H9 (cell line): ENCODE measurements around the gene FRMD4B. TPM values are rescaled to one million over a fixed set of nuclear protein-coding genes. Genes with fewer than 3 reads are reported as not detected.

Experiments
- DNase-seq: peaks from one replicate; pipeline ENCODE4 v3.0.0-alpha.2; 2017
- H2AFZ ChIP-seq: one replicate; pipeline ENCODE4 v1.6.1; 2013; ENCODE audit warnings: mild to moderate bottlenecking, low read length, control low read depth, moderate library complexity
- H2AK5ac ChIP-seq: 2 replicates; pipeline ENCODE4 v1.6.1; 2013; ENCODE audit warnings: low read length, control low read depth, mixed read lengths; ENCODE audit not compliant: insufficient read length
- H2BK120ac ChIP-seq: one replicate; pipeline ENCODE4 v1.6.1; 2013; ENCODE audit warnings: low read depth, mild to moderate bottlenecking, low read length, control low read depth, inconsistent platforms; ENCODE audit not compliant: poor library complexity, severe bottlenecking
- H2BK12ac ChIP-seq: 2 replicates; pipeline ENCODE4 v1.6.1; 2013; ENCODE audit warnings: low read length, control low read depth, mixed read lengths, low read depth; ENCODE audit not compliant: insufficient read length
- H2BK15ac ChIP-seq: 2 replicates; pipeline ENCODE4 v1.6.1; 2013; ENCODE audit warnings: low read depth, low read length, control low read depth
- H2BK20ac ChIP-seq: one replicate; pipeline ENCODE4 v1.6.1; 2013; ENCODE audit warnings: low read depth, mild to moderate bottlenecking, low read length, control low read depth, inconsistent platforms; ENCODE audit not compliant: poor library complexity, severe bottlenecking
- H2BK5ac ChIP-seq: 2 replicates; pipeline ENCODE4 v1.6.1; 2013; ENCODE audit warnings: low read length, control low read depth, mixed read lengths; ENCODE audit not compliant: insufficient read length
- H3K14ac ChIP-seq: 2 replicates; pipeline ENCODE4 v1.6.1; 2013; ENCODE audit warnings: low read length, control low read depth; ENCODE audit not compliant: insufficient read depth
- H3K18ac ChIP-seq: 2 replicates; pipeline ENCODE4 v1.6.1; 2013; ENCODE audit warnings: low read depth, mild to moderate bottlenecking, mixed read lengths, low read length, control low read depth; ENCODE audit not compliant: insufficient read length
- H3K23ac ChIP-seq: 2 replicates; pipeline ENCODE4 v1.6.1; 2013; ENCODE audit warnings: low read length, control low read depth, mixed read lengths, low read depth; ENCODE audit not compliant: insufficient read length
- H3K23me2 ChIP-seq: 2 replicates; pipeline ENCODE4 v1.6.1; 2013; ENCODE audit warnings: low read depth, mild to moderate bottlenecking, mixed read lengths, low read length, control low read depth; ENCODE audit not compliant: insufficient read length, poor library complexity, severe bottlenecking
- H3K27ac ChIP-seq: 2 replicates; pipeline ENCODE4 v1.5.1; 2013; ENCODE audit warnings: low read length, control low read depth, mixed read lengths, low read depth; ENCODE audit not compliant: insufficient read length
- H3K27me3 ChIP-seq: 2 replicates; pipeline ENCODE4 v1.6.1; 2013; ENCODE audit warnings: low read length, control low read depth, inconsistent platforms; ENCODE audit not compliant: insufficient read depth
- H3K4ac ChIP-seq: 2 replicates; pipeline ENCODE4 v1.6.1; 2013; ENCODE audit warnings: low read depth, mild to moderate bottlenecking, control low read depth, inconsistent platforms, low read length, moderate library complexity
- H3K4me1 ChIP-seq: 2 replicates; pipeline ENCODE4 v1.6.1; 2013; ENCODE audit warnings: low read length, control low read depth, inconsistent platforms; ENCODE audit not compliant: insufficient read depth
- H3K4me2 ChIP-seq: 2 replicates; pipeline ENCODE4 v1.6.1; 2013; ENCODE audit warnings: low read length, control low read depth, mixed read lengths; ENCODE audit not compliant: insufficient read length, insufficient read depth
- H3K56ac ChIP-seq: 2 replicates; pipeline ENCODE4 v1.6.1; 2013; ENCODE audit warnings: low read depth, mild to moderate bottlenecking, mixed read lengths, low read length, control low read depth; ENCODE audit not compliant: insufficient read length
- H3K79me1 ChIP-seq: 2 replicates; pipeline ENCODE4 v1.6.1; 2013; ENCODE audit warnings: low read depth, mild to moderate bottlenecking, moderate library complexity, low read length, control low read depth, inconsistent platforms; ENCODE audit not compliant: insufficient read depth, poor library complexity, severe bottlenecking
- H3K79me2 ChIP-seq: 2 replicates; pipeline ENCODE4 v1.6.1; 2013; ENCODE audit warnings: low read length, control low read depth, inconsistent platforms; ENCODE audit not compliant: insufficient read depth
- H3K9ac ChIP-seq: 2 replicates; pipeline ENCODE4 v1.6.1; 2013; ENCODE audit warnings: low read length, control low read depth, mixed read lengths; ENCODE audit not compliant: insufficient read length; ENCODE audit errors: extremely low read depth
- H3K9me3 ChIP-seq: one replicate; pipeline ENCODE4 v1.6.1; 2013; ENCODE audit warnings: low read depth, low read length, inconsistent platforms; ENCODE audit not compliant: control insufficient read depth
- H3T11ph ChIP-seq: one replicate; pipeline ENCODE4 v1.6.1; 2013; ENCODE audit warnings: mild to moderate bottlenecking, low read length, control low read depth, inconsistent platforms
- H4K20me1 ChIP-seq: one replicate; pipeline ENCODE4 v1.6.1; 2013; ENCODE audit not compliant: control insufficient read depth, insufficient read length, insufficient read depth
- H4K5ac ChIP-seq: 2 replicates; pipeline ENCODE4 v1.6.1; 2013; ENCODE audit warnings: low read depth, mild to moderate bottlenecking, mixed read lengths, low read length, control low read depth; ENCODE audit not compliant: insufficient read length
- H4K8ac ChIP-seq: replicated peaks from 2 replicates; pipeline ENCODE4 v1.6.1; 2013; ENCODE audit warnings: low read length, control low read depth, mixed read lengths, low read depth; ENCODE audit not compliant: insufficient read length
- H4K91ac ChIP-seq: 2 replicates; pipeline ENCODE4 v1.6.1; 2013; ENCODE audit warnings: low read depth, mild to moderate bottlenecking, moderate library complexity, mixed read lengths, low read length, control low read depth; ENCODE audit not compliant: insufficient read length
- H3K27ac Mint-ChIP-seq, 3 experiments: 2 replicates in 2 of 3; 3 replicates in 1 of 3; pipeline ENCODE4 v1.8.0; 2020 to 2021; ENCODE audit warnings: mixed read lengths in 3 of 3, mild to moderate bottlenecking in 1 of 3, moderate library complexity in 1 of 3
- H3K27me3 Mint-ChIP-seq: 2 replicates; pipeline ENCODE4 v1.8.0; 2021; ENCODE audit warnings: low read depth, mild to moderate bottlenecking, moderate library complexity, mixed read lengths
- H3K36me3 Mint-ChIP-seq, 3 experiments: 2 replicates in 2 of 3; 3 replicates in 1 of 3; pipeline ENCODE4 v1.8.0; 2020 to 2021; ENCODE audit warnings: low read depth in 3 of 3, mixed read lengths in 3 of 3; ENCODE audit not compliant: insufficient read depth in 1 of 3
- H3K4me1 Mint-ChIP-seq, 2 experiments: 2 replicates each; pipeline ENCODE4 v1.8.0; 2020; ENCODE audit warnings: mixed read lengths in 2 of 2
- H3K4me3 Mint-ChIP-seq, 2 experiments: 2 replicates in 1 of 2; 3 replicates in 1 of 2; pipeline ENCODE4 v1.8.0; 2020 to 2021; ENCODE audit warnings: mild to moderate bottlenecking in 2 of 2, mixed read lengths in 2 of 2, moderate library complexity in 1 of 2
- H3K9me3 Mint-ChIP-seq, 2 experiments: 2 replicates in 1 of 2; 3 replicates in 1 of 2; pipeline ENCODE4 v1.8.0; 2020; ENCODE audit warnings: mild to moderate bottlenecking in 2 of 2, mixed read lengths in 2 of 2, moderate library complexity in 1 of 2
- CTCF ChIP-seq: fragments of 200-600 bp; sonication (generic); conservative IDR thresholded peaks from 3 replicates; pipeline ENCODE4 v1.8.0; 2021; ENCODE audit warnings: antibody characterized with exemption, mild to moderate bottlenecking
- WGBS: extraction: QIAGEN DNeasy Blood & Tissue Kit; methylation state at CpG from one replicate; pipeline ENCODE4 v1.1.7; 2013; ENCODE audit warnings: missing lambda C conversion rate, low lambda C conversion rate, mixed read lengths; ENCODE audit not compliant: insufficient read length; ENCODE audit errors: extremely low coverage; 5-methylcytosine and 5-hydroxymethylcytosine counted together
- total RNA-seq: library from RNA; stranded (reverse); gene quantifications from 2 replicates; pipeline ENCODE4 v1.2.1, GENCODE V29; 2021

FRMD4B gene
- total RNA-seq, 1 experiment from 2014 or later: 3.4 TPM

- Histone ChIP-seq H4K5ac (no peak overlapping the region), H3T11ph (no peak overlapping the region), H2AFZ (no peak overlapping the region), H3K23ac (no peak overlapping the region), H3K79me1 (no peaks in the 10 kb centered on the region), H4K91ac (no peak overlapping the region), H2BK5ac (no peak overlapping the region), H3K27ac (no peak overlapping the region), H3K56ac (no peak overlapping the region), H2AK5ac (no peak overlapping the region), H2BK20ac (no peak overlapping the region), H3K4me2 (no peak overlapping the region), H2BK12ac (no peak overlapping the region), H2BK120ac (no peak overlapping the region), H3K79me2 (no peaks in the 10 kb centered on the region), H3K9me3 (no peaks in the 10 kb centered on the region), H3K27me3 (no peaks in the 10 kb centered on the region), H3K4me1 (peaks cover 5% of the 10 kb centered on the region; the same call in 1 of the 2 replicates), H4K8ac (no peak overlapping the region), H3K9ac (no peak overlapping the region), H4K20me1 (no peaks in the 10 kb centered on the region), H3K23me2 (no peaks in the 10 kb centered on the region), H2BK15ac (no peak overlapping the region), H3K18ac (no peak overlapping the region), H3K4ac (no peak overlapping the region), H3K14ac (no peak overlapping the region)
- H3K4me1 Mint-ChIP-seq: peaks cover 13 to 20% of the 10 kb centered on the region in 2 experiments
- peaks cover 0 to 2% (median 0%) of the 10 kb centered on the region in 3 experiments; a peak in 1 of 7 replicates for H3K36me3 Mint-ChIP-seq
- H3K27ac Mint-ChIP-seq: no peak overlapping the region
- WGBS: no CpG with 5 or more reads among the region's 4 CpGs
- DNase-seq: no peak
- peaks cover 0 to 8% of the 10 kb centered on the region in 2 experiments; a peak in 1 of 5 replicates for H3K9me3 Mint-ChIP-seq
- no peak for TF ChIP-seq CTCF
- no peaks in the 10 kb centered on the region for H3K27me3 Mint-ChIP-seq
- no peak overlapping the region for H3K4me3 Mint-ChIP-seq
Measured at GRCh38 chr3:69403454-69403853, 17.6 kb upstream of the FRMD4B start.
